ENCODE results near the gene KIF1A. TPM values are rescaled to one million over a fixed set of nuclear protein-coding genes. Genes with fewer than 3 reads are reported as not detected.

The KIF1A gene
- total and polyA plus RNA-seq, 3 experiments from 2014 or later, result 1.6 to 1.8 TPM; not detected in 1

DNA sequence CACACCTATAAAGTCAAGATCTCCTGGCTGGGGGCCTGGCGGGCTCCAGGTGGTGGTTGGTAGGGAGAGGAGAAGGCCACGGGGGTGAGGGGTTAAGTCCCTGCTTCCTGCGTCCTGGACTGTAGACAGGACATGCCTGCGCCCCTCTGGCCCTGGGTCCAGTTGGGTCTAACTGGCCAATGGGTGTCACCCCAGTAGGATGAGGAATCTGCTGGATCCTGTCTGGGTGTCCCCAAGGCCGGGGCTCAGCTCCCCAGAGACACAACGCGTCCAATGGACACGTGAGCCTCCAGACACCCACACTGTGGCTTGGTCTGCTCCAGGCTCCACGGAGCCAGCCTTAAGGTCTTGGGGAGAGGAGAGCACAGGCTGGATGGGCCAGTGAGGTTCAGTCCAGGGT lies 108.7 kb downstream of the KIF1A start:
- no peaks in the 10 kb centered on the region for H3K27me3 ChIP-seq (ENCODE audit: insufficient read depth, low read length, poor library complexity, severe bottlenecking)
- POLR2A ChIA-PET, result no interaction called here
- no peak overlapping the region for H3K27ac ChIP-seq (ENCODE audit: low read depth, low read length)
- no peaks in the 10 kb centered on the region for H3K9me3 Mint-ChIP-seq
- peaks cover 4 to 27% of the 10 kb centered on the region in 2 donors for H3K27me3 Mint-ChIP-seq
- H3K27ac Mint-ChIP-seq, result no peak overlapping the region
- H3K4me1 Mint-ChIP-seq, result no peaks in the 10 kb centered on the region
- H3K4me3 Mint-ChIP-seq, result no peak overlapping the region
- H3K4me1 ChIP-seq (ENCODE audit: insufficient read depth, low read length), result no peaks in the 10 kb centered on the region
- H3K9me3 ChIP-seq (ENCODE audit: low read length), result no peaks in the 10 kb centered on the region
- CTCF ChIA-PET, result no interaction called here
- H3K36me3 ChIP-seq (ENCODE audit: insufficient read depth, low read length), result no peaks in the 10 kb centered on the region
- H3K4me3 ChIP-seq (ENCODE audit: low read length), result no peak overlapping the region
- no peak for DNase-seq
- H3K36me3 Mint-ChIP-seq, result no peaks in the 10 kb centered on the region

GRCh38 chr2:240708457-240708856 lies 111.6 kb downstream of the KIF1A start:
- Histone ChIP-seq H3K27ac (ENCODE audit: low read depth, low read length) (no peak overlapping the region), H3K36me3 (ENCODE audit: insufficient read depth, low read length) (no peaks in the 10 kb centered on the region), H3K4me3 (ENCODE audit: low read length) (no peak overlapping the region), H3K9me3 (ENCODE audit: low read length) (no peaks in the 10 kb centered on the region), H3K4me1 (ENCODE audit: insufficient read depth, low read length) (peaks cover 13% of the 10 kb centered on the region), H3K27me3 (ENCODE audit: insufficient read depth, low read length, poor library complexity, severe bottlenecking) (no peaks in the 10 kb centered on the region)
- H3K27me3 Mint-ChIP-seq, result peaks cover 13 to 39% of the 10 kb centered on the region in 2 donors
- H3K36me3 Mint-ChIP-seq, result no peaks in the 10 kb centered on the region
- no peak overlapping the region for H3K4me3 Mint-ChIP-seq
- no peak for DNase-seq
- ChIA-PET CTCF (interaction anchor here (1.2 to 1.4 kb wide), 2 partner anchors 48 to 122 kb away, joined by 3 read pairs; partner anchors contain the start of gene CAPN10), POLR2A (no interaction called here)
- H3K4me1 Mint-ChIP-seq, result peaks cover 11 to 13% (median 13%) of the 10 kb centered on the region in 3 donors
- no peaks in the 10 kb centered on the region for H3K9me3 Mint-ChIP-seq
- H3K27ac Mint-ChIP-seq, result no peak overlapping the region

- Histone ChIP-seq H3K36me3 (ENCODE audit: insufficient read depth, low read length) (no peaks in the 10 kb centered on the region), H3K9me3 (ENCODE audit: low read length) (no peaks in the 10 kb centered on the region), H3K27ac (ENCODE audit: low read depth, low read length) (no peak overlapping the region), H3K27me3 (ENCODE audit: insufficient read depth, low read length, poor library complexity, severe bottlenecking) (no peaks in the 10 kb centered on the region), H3K4me1 (ENCODE audit: insufficient read depth, low read length) (peaks cover 13% of the 10 kb centered on the region), H3K4me3 (ENCODE audit: low read length) (no peak overlapping the region)
- H3K4me1 Mint-ChIP-seq, result peaks cover 11 to 13% (median 13%) of the 10 kb centered on the region in 3 donors
- CTCF ChIA-PET, result interaction anchor here (1.2 to 1.4 kb wide), 2 partner anchors 49 to 121 kb away, joined by 3 read pairs; partner anchors contain the start of gene CAPN10
- H3K27me3 Mint-ChIP-seq, result peaks cover 13 to 43% of the 10 kb centered on the region in 2 donors
- no peak overlapping the region for H3K27ac Mint-ChIP-seq
- POLR2A ChIA-PET, result no interaction called here
- no peak for DNase-seq
- no peaks in the 10 kb centered on the region for H3K36me3 Mint-ChIP-seq
- H3K9me3 Mint-ChIP-seq, result no peaks in the 10 kb centered on the region
- no peak overlapping the region for H3K4me3 Mint-ChIP-seq
Measured at GRCh38 chr2:240707821-240708220, 112.2 kb downstream of the KIF1A start.

- no peaks in the 10 kb centered on the region for H3K9me3 ChIP-seq (ENCODE audit: low read length)
- H3K4me3 ChIP-seq (ENCODE audit: low read length), result no peak overlapping the region
- no peaks in the 10 kb centered on the region for H3K9me3 Mint-ChIP-seq
- ChIA-PET CTCF (interaction anchor here (1.4 kb wide), 1 partner anchor 49 kb away, joined by 3 read pairs; no protein-coding TSS in a partner anchor), POLR2A (no interaction called here)
- H3K27ac Mint-ChIP-seq, result no peak overlapping the region
- no peak overlapping the region for H3K27ac ChIP-seq (ENCODE audit: low read depth, low read length)
- H3K36me3 Mint-ChIP-seq, result no peaks in the 10 kb centered on the region
- DNase-seq, result no peak
- H3K27me3 Mint-ChIP-seq, result peaks cover 13 to 43% of the 10 kb centered on the region in 2 donors
- H3K27me3 ChIP-seq (ENCODE audit: insufficient read depth, low read length, poor library complexity, severe bottlenecking), result no peaks in the 10 kb centered on the region
- peaks cover 11 to 13% (median 13%) of the 10 kb centered on the region in 3 donors for H3K4me1 Mint-ChIP-seq
- H3K4me1 ChIP-seq (ENCODE audit: insufficient read depth, low read length), result peaks cover 13% of the 10 kb centered on the region
- H3K4me3 Mint-ChIP-seq, result no peak overlapping the region
- no peaks in the 10 kb centered on the region for H3K36me3 ChIP-seq (ENCODE audit: insufficient read depth, low read length)
Measured at GRCh38 chr2:240707043-240707756, 112.8 kb downstream of the KIF1A start.

GRCh38 chr2:240705204-240705791 lies 114.7 kb downstream of the KIF1A start:
- H3K4me3 ChIP-seq (ENCODE audit: low read length), result no peak overlapping the region
- H3K4me1 ChIP-seq (ENCODE audit: insufficient read depth, low read length), result peaks cover 13% of the 10 kb centered on the region
- H3K9me3 ChIP-seq (ENCODE audit: low read length), result no peaks in the 10 kb centered on the region
- Mint-ChIP-seq H3K9me3 (no peaks in the 10 kb centered on the region), H3K36me3 (no peaks in the 10 kb centered on the region), H3K27me3 (peaks cover 11 to 38% of the 10 kb centered on the region in 2 donors), H3K4me1 (peaks cover 11 to 13% (median 13%) of the 10 kb centered on the region in 3 donors), H3K4me3 (peak overlapping the region in 6 of 7 donors; percentile 14 to 63 (median 44)), H3K27ac (peak overlapping the region in 3 of 8 donors; percentile 5 to 50 (median 48))
- H3K27ac ChIP-seq (ENCODE audit: low read depth, low read length), result no peak overlapping the region
- ChIA-PET CTCF (interaction anchor here (1.3 to 2.0 kb wide), 2 partner anchors 119 to 191 kb away, joined by 3 to 6 read pairs; partner anchors contain the start of gene CAPN10), POLR2A (no interaction called here)
- no peaks in the 10 kb centered on the region for H3K36me3 ChIP-seq (ENCODE audit: insufficient read depth, low read length)
- no peaks in the 10 kb centered on the region for H3K27me3 ChIP-seq (ENCODE audit: insufficient read depth, low read length, poor library complexity, severe bottlenecking)
- peak in 1 of 5 donors; percentile 38 for DNase-seq

DNA sequence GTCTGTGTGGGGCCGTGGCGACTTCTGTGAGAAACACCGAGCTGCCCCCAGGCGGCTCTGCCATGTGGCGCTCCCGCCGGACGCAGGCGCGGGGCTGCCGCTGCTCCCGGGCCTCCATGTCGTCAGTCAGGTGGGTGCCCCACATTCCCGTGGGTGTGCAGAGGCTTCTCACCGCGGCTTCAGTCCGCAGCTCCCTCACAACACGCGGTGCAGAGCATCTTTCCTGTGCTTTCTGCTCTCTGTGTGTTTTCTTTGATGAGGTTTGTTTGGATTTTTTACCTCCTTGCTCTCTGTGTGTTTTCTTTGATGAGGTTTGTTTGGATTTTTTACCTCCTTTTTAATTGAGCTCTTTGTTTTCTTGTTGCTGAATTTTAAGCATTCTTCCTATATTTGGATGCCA lies 115.4 kb downstream of the KIF1A start:
- CTCF ChIA-PET, result interaction anchor here (1.3 to 2.0 kb wide), 2 partner anchors 118 to 191 kb away, joined by 3 to 6 read pairs; partner anchors contain the start of gene CAPN10
- Histone ChIP-seq H3K4me1 (ENCODE audit: insufficient read depth, low read length) (peaks cover 13% of the 10 kb centered on the region), H3K9me3 (ENCODE audit: low read length) (no peaks in the 10 kb centered on the region), H3K4me3 (ENCODE audit: low read length) (no peak overlapping the region), H3K36me3 (ENCODE audit: insufficient read depth, low read length) (no peaks in the 10 kb centered on the region), H3K27ac (ENCODE audit: low read depth, low read length) (no peak overlapping the region), H3K27me3 (ENCODE audit: insufficient read depth, low read length, poor library complexity, severe bottlenecking) (no peaks in the 10 kb centered on the region)
- Mint-ChIP-seq H3K9me3 (no peaks in the 10 kb centered on the region), H3K4me3 (peak overlapping the region; percentile 2 to 63 (median 33)), H3K27me3 (peaks cover 11 to 35% of the 10 kb centered on the region in 2 donors), H3K36me3 (no peaks in the 10 kb centered on the region), H3K27ac (peak overlapping the region in 5 of 8 donors; percentile 5 to 48 (median 19)), H3K4me1 (peaks cover 11 to 13% (median 13%) of the 10 kb centered on the region in 3 donors)
- POLR2A ChIA-PET, result no interaction called here
- DNase-seq, result peak in 3 of 5 donors; percentile 15 to 65 (median 37)

GRCh38 chr2:240703417-240704341 lies 116.3 kb downstream of the KIF1A start:
- CTCF ChIA-PET, result interaction anchor here (1.1 to 2.0 kb wide), 4 partner anchors 117 to 190 kb away, joined by 3 to 6 read pairs (median 3); partner anchors contain the start of gene CAPN10
- Mint-ChIP-seq H3K9me3 (no peaks in the 10 kb centered on the region), H3K27me3 (peaks cover 11 to 25% of the 10 kb centered on the region in 2 donors), H3K27ac (peak overlapping the region in 1 of 8 donors; percentile 69), H3K4me3 (peak overlapping the region in 5 of 7 donors; percentile 20 to 76 (median 34)), H3K36me3 (no peaks in the 10 kb centered on the region), H3K4me1 (peaks cover 11 to 13% (median 13%) of the 10 kb centered on the region in 3 donors)
- no peak for DNase-seq
- no peaks in the 10 kb centered on the region for H3K36me3 ChIP-seq (ENCODE audit: insufficient read depth, low read length)
- no peak overlapping the region for H3K4me3 ChIP-seq (ENCODE audit: low read length)
- H3K9me3 ChIP-seq (ENCODE audit: low read length), result no peaks in the 10 kb centered on the region
- POLR2A ChIA-PET, result no interaction called here
- H3K27me3 ChIP-seq (ENCODE audit: insufficient read depth, low read length, poor library complexity, severe bottlenecking), result no peaks in the 10 kb centered on the region
- H3K27ac ChIP-seq (ENCODE audit: low read depth, low read length), result no peak overlapping the region
- H3K4me1 ChIP-seq (ENCODE audit: insufficient read depth, low read length), result peaks cover 13% of the 10 kb centered on the region
